Rectal smooth muscle tissue (tissue), 1 donor: ENCODE results near the gene UBTD2.
"Not testable (repeated sequence)": the region's sequence is repeated elsewhere in the genome, so short reads cannot be mapped to it uniquely, and the experiment has no call there.

Source experiments
- H3K27ac ChIP-seq: one replicate; pipeline ENCODE4 v1.7.0; 2013; ENCODE audit warnings: low read depth, low read length, inconsistent platforms
- H3K27me3 ChIP-seq: one replicate; pipeline ENCODE4 v1.7.0; 2013; ENCODE audit warnings: low read length; ENCODE audit not compliant: control insufficient read depth, insufficient read depth
- H3K36me3 ChIP-seq: one replicate; pipeline ENCODE4 v1.7.0; 2013; ENCODE audit warnings: low read length; ENCODE audit not compliant: control insufficient read depth, insufficient read depth
- H3K4me1 ChIP-seq: one replicate; pipeline ENCODE4 v1.7.0; 2013; ENCODE audit warnings: low read length; ENCODE audit not compliant: control insufficient read depth, insufficient read depth
- H3K4me3 ChIP-seq: one replicate; pipeline ENCODE4 v1.7.0; 2013; ENCODE audit warnings: low read length
- H3K9ac ChIP-seq: one replicate; pipeline ENCODE4 v1.7.0; 2013; ENCODE audit warnings: low read length

Gene UBTD2

GRCh38 chr5:172305380-172305779 lies 21.8 kb upstream of the UBTD2 start:
- H3K4me3 ChIP-seq, result no peak overlapping the region
- no peaks in the 10 kb centered on the region for H3K4me1 ChIP-seq
- H3K36me3 ChIP-seq, result no peaks in the 10 kb centered on the region
- H3K27me3 ChIP-seq, result no peaks in the 10 kb centered on the region
- H3K27ac ChIP-seq, result no peak overlapping the region
- no peak overlapping the region for H3K9ac ChIP-seq

- H3K4me1 ChIP-seq, result no peaks in the 10 kb centered on the region
- H3K27me3 ChIP-seq, result no peaks in the 10 kb centered on the region
- no peak overlapping the region for H3K9ac ChIP-seq
- no peak overlapping the region for H3K27ac ChIP-seq
- H3K36me3 ChIP-seq, result no peaks in the 10 kb centered on the region
- H3K4me3 ChIP-seq, result no peak overlapping the region
Observed at GRCh38 chr5:172303572-172304335, 20.2 kb upstream of the UBTD2 start.

GRCh38 chr5:172303162-172303561 lies 19.6 kb upstream of the UBTD2 start:
- Histone ChIP-seq H3K27me3 (no peaks in the 10 kb centered on the region), H3K27ac (no peak overlapping the region), H3K4me1 (no peaks in the 10 kb centered on the region), H3K4me3 (no peak overlapping the region), H3K36me3 (no peaks in the 10 kb centered on the region), H3K9ac (no peak overlapping the region)

GRCh38 chr5:172302047-172302710 lies 18.6 kb upstream of the UBTD2 start:
- Histone ChIP-seq H3K4me3 (no peak overlapping the region), H3K27me3 (no peaks in the 10 kb centered on the region), H3K9ac (no peak overlapping the region), H3K27ac (no peak overlapping the region), H3K36me3 (no peaks in the 10 kb centered on the region), H3K4me1 (no peaks in the 10 kb centered on the region)

- H3K27ac ChIP-seq, result no peak overlapping the region
- no peak overlapping the region for H3K9ac ChIP-seq
- H3K36me3 ChIP-seq, result no peaks in the 10 kb centered on the region
- no peaks in the 10 kb centered on the region for H3K27me3 ChIP-seq
- no peak overlapping the region for H3K4me3 ChIP-seq
- H3K4me1 ChIP-seq, result no peaks in the 10 kb centered on the region
Observed at GRCh38 chr5:172299916-172300439, 16.4 kb upstream of the UBTD2 start.

GRCh38 chr5:172294831-172295230 lies 11.3 kb upstream of the UBTD2 start:
- no peaks in the 10 kb centered on the region for H3K4me1 ChIP-seq
- H3K9ac ChIP-seq, result no peak overlapping the region
- H3K4me3 ChIP-seq, result no peak overlapping the region
- no peaks in the 10 kb centered on the region for H3K27me3 ChIP-seq
- H3K36me3 ChIP-seq, result no peaks in the 10 kb centered on the region
- H3K27ac ChIP-seq, result no peak overlapping the region

- Histone ChIP-seq H3K36me3 (no peaks in the 10 kb centered on the region), H3K4me3 (no peak overlapping the region), H3K27me3 (no peaks in the 10 kb centered on the region), H3K4me1 (no peaks in the 10 kb centered on the region), H3K27ac (no peak overlapping the region), H3K9ac (no peak overlapping the region)
Observed at GRCh38 chr5:172293745-172294342, 10.3 kb upstream of the UBTD2 start.

- no peak overlapping the region for H3K9ac ChIP-seq
- H3K4me1 ChIP-seq, result no peaks in the 10 kb centered on the region
- H3K36me3 ChIP-seq, result no peaks in the 10 kb centered on the region
- H3K4me3 ChIP-seq, result no peak overlapping the region
- no peak overlapping the region for H3K27ac ChIP-seq
- no peaks in the 10 kb centered on the region for H3K27me3 ChIP-seq
Observed at GRCh38 chr5:172293054-172293744, 9.6 kb upstream of the UBTD2 start.

- H3K27ac ChIP-seq, H3K4me1 ChIP-seq, H3K9ac ChIP-seq, H3K36me3 ChIP-seq, H3K27me3 ChIP-seq, H3K4me3 ChIP-seq: not testable (repeated sequence)
Observed at GRCh38 chr5:172291837-172292236, 8.3 kb upstream of the UBTD2 start.

- H3K9ac ChIP-seq, result no peak overlapping the region
- H3K36me3 ChIP-seq, result no peaks in the 10 kb centered on the region
- no peaks in the 10 kb centered on the region for H3K27me3 ChIP-seq
- no peak overlapping the region for H3K27ac ChIP-seq
- H3K4me1 ChIP-seq, result no peaks in the 10 kb centered on the region
- H3K4me3 ChIP-seq, result no peak overlapping the region
Observed at GRCh38 chr5:172288465-172288864, 4.9 kb upstream of the UBTD2 start.

- not testable (repeated sequence) for H3K27me3 ChIP-seq
Observed at GRCh38 chr5:172287140-172287539, 3.6 kb upstream of the UBTD2 start.

More at GRCh38 chr5:172287140-172287539, 3.6 kb upstream of the UBTD2 start:
- not testable (repeated sequence) for H3K4me3 ChIP-seq, H3K27ac ChIP-seq, H3K9ac ChIP-seq, H3K4me1 ChIP-seq, H3K36me3 ChIP-seq
